HL-60 (cell line): ENCODE results near the gene BAMBI.

Source experiments
- DNase-seq, 2 experiments: peaks; one replicate each; pipeline ENCODE4 v3.0.0-alpha.2; 2010 to 2020; ENCODE audit warnings: low read depth in 1 of 2, low spot score in 1 of 2
- H3K27ac ChIP-seq: fragments of 250-450 bp; sonication (Bioruptor Pico); replicated peaks from 2 replicates; pipeline ENCODE4 v1.5.1; 2020; ENCODE audit warnings: mild to moderate bottlenecking, moderate library complexity
- H3K27me3 ChIP-seq: fragments of 250-450 bp; sonication (Bioruptor Pico); 2 replicates; pipeline ENCODE4 v1.5.1; 2021; ENCODE audit warnings: mild to moderate bottlenecking, moderate library complexity; ENCODE audit not compliant: insufficient read depth, poor library complexity, severe bottlenecking
- H3K4me3 ChIP-seq: replicated peaks from 2 replicates; pipeline ENCODE4 v1.5.1; 2011; ENCODE audit warnings: mild to moderate bottlenecking, control low read depth, low read length; ENCODE audit not compliant: insufficient read depth
- CTCF ChIP-seq: IDR thresholded peaks from one replicate; pipeline ENCODE4 v1.5.1; 2011; ENCODE audit warnings: low read length, control low read depth, inconsistent platforms; ENCODE audit not compliant: insufficient read depth
- GABPA ChIP-seq: IDR thresholded peaks from 2 replicates; pipeline ENCODE4 v1.6.1; 2012; ENCODE audit warnings: low read depth
- POLR2AphosphoS5 ChIP-seq: IDR thresholded peaks from 2 replicates; pipeline ENCODE4 v1.6.1; 2012; ENCODE audit warnings: low read depth
- REST ChIP-seq: IDR thresholded peaks from 2 replicates; pipeline ENCODE4 v1.6.1; 2012; ENCODE audit warnings: low read depth; ENCODE audit not compliant: insufficient replicate concordance
- SPI1 ChIP-seq: IDR thresholded peaks from 2 replicates; pipeline ENCODE4 v1.6.1; 2012; ENCODE audit warnings: low read depth, mild to moderate bottlenecking, borderline replicate concordance

The BAMBI gene

DNA sequence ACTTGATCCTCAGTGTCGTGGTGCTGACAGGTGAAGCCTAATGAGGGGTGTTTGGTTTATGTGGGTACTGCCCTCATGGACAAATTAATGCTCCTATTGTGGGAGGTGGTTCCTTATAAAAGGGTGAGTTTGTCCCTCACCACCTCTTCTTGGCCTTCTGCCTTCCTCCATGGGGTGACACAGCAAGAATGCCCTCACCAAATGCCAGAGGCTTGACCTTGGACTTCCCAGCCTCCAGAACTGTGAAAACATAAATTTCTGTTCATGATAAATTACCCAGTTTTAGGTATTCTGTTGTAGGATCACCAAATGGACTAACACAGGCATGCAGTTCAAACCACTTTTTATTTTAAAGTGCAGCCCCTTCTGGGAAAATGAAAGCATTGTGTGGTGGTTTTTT lies 39.4 kb downstream of the BAMBI start:
- DNase-seq, result no peak
- TF ChIP-seq REST, result no peak
- TF ChIP-seq SPI1, result no peak
- Histone ChIP-seq H3K27ac (no peak overlapping the region), H3K4me3 (no peak overlapping the region), H3K27me3 (no peaks in the 10 kb centered on the region)

GRCh38 chr10:28717656-28718201 lies 40.4 kb downstream of the BAMBI start:
- H3K4me3 ChIP-seq, result no peak overlapping the region
- no peak for TF ChIP-seq CTCF
- TF ChIP-seq SPI1, result no peak
- TF ChIP-seq REST, result no peak
- TF ChIP-seq POLR2AphosphoS5, result no peak
- TF ChIP-seq GABPA, result no peak
- peaks cover 8% of the 10 kb centered on the region for H3K27me3 ChIP-seq
- H3K27ac ChIP-seq, result no peak overlapping the region
- DNase-seq, result no peak

GRCh38 chr10:28719789-28720436 lies 42.6 kb downstream of the BAMBI start:
- peaks cover 10% of the 10 kb centered on the region for H3K27me3 ChIP-seq
- DNase-seq, result no peak
- no peak overlapping the region for H3K4me3 ChIP-seq
- TF ChIP-seq CTCF (no peak), GABPA (no peak), REST (no peak), SPI1 (no peak), POLR2AphosphoS5 (no peak)
- H3K27ac ChIP-seq, result no peak overlapping the region
